Measurements from ENCODE around the gene BSG.
"Not testable (repeated sequence)": the region's sequence is repeated elsewhere in the genome, so short reads cannot be mapped to it uniquely, and the experiment has no call there.

DNA sequence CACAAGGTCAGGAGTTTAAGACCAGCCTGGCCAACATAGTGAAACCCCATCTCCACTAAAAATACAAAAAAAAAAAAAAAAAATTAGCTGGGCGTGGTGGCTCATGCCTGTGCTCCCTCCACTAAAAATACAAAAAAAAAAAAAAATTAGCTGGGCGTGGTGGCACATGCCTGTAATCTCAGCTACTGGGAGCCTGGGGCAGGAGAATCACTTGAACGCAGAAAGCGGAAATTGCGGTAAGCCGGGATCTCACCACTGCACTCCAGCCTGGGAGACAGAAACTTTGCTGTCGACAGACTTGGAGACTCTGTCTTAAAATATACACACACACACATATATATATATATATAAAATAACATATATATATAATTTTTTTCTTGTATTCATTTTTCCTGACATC is 54.2 kb downstream of the BSG start:
- TF ChIP-seq, protein P1, sequence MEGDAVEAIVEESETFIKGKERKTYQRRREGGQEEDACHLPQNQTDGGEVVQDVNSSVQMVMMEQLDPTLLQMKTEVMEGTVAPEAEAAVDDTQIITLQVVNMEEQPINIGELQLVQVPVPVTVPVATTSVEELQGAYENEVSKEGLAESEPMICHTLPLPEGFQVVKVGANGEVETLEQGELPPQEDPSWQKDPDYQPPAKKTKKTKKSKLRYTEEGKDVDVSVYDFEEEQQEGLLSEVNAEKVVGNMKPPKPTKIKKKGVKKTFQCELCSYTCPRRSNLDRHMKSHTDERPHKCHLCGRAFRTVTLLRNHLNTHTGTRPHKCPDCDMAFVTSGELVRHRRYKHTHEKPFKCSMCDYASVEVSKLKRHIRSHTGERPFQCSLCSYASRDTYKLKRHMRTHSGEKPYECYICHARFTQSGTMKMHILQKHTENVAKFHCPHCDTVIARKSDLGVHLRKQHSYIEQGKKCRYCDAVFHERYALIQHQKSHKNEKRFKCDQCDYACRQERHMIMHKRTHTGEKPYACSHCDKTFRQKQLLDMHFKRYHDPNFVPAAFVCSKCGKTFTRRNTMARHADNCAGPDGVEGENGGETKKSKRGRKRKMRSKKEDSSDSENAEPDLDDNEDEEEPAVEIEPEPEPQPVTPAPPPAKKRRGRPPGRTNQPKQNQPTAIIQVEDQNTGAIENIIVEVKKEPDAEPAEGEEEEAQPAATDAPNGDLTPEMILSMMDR (IDR thresholded peaks at IDR 0.05), result not testable (repeated sequence)
- not testable (repeated sequence) for TF ChIP-seq POLR2A, POLR2AphosphoS5 (IDR thresholded peaks at IDR 0.05)

Measured in breast epithelium (tissue), 3 donors.